ENCODE results near the gene PFKFB2. TPM values are rescaled to one million over a fixed set of nuclear protein-coding genes. Genes with fewer than 3 reads are reported as not detected.

Gene PFKFB2
- 4.4 to 7.1 TPM (median 5.2 TPM) in 5 replicates for total RNA-seq (2022; extraction: Qiagen RNA extraction; ENCODE audit: low read depth)

GRCh38 chr1:207052911-207053769 lies at the start of gene PFKFB2:
PFKFB2 (plus strand) TSS chr1:207053275; CDS start chr1:207054718, 1,443 bp downstream.

DNA sequence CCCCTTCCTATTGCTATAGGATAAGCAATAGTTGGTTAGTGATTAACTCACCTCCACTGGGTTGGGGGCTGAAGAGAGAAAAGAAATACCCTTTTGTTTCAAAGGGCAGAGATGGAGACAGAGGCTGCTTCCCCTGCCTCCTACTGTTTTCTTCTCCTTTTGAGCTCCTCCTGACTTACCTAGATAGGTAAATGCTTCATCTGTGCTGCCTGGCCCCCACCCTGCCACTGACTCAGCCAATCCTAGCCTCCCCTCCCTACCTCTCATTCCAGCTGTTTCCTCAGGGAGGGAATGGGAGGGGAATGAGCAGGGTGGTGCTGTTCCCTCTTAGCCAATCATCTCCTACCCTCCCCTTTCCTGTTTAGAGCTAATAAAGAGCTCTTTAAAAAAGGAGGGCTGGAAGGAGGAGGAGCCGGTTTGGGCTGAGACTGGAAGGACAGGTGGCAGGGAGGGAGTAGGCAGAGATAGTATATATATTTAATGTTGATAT lies 20.5 kb upstream of the PFKFB2 start, which contains the start of gene C1orf116:
Gene C1orf116 (minus strand): TSS at position 229 of the 490 bp plus-strand sequence. CDS start 5,158 bp downstream, outside the sequence.

GRCh38 chr1:207051191-207051943 lies 1.7 kb upstream of the PFKFB2 start, which contains the start of gene YOD1:
YOD1 (minus strand) TSS chr1:207051208; CDS start chr1:207051030, 178 bp downstream.

GRCh38 chr1:207088701-207089626 lies 35.9 kb downstream of the PFKFB2 start, which contains the start of gene C4BPB:
C4BPB (plus strand) TSS chr1:207088860; CDS start chr1:207089532, 672 bp downstream.

DNA sequence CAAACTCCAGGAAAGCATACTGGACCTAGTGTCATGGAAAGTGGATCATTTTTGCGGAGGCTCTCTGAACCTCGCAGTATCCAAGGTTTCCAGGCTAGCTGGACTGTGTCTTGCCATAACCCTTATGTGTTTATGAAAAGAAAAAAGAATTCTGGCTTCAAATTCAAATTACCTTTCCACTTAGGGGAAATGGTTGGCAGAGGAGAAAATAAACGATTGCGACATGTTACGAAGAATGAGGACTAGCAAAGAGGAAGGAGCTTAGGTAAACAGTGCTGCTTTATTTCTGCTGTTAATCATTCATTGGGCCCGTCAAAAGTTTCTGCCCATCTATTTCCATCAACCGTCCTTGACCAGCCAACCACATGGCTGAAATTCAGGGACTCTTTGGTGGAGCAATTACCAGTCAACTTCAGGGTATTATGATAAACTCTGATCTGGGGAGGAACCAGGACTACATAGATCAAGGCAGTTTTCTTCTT lies 50.9 kb downstream of the PFKFB2 start, which contains the start of gene C4BPA:
Gene C4BPA (plus strand): TSS at position 342 of the 482 bp plus-strand sequence. CDS start 8,793 bp downstream, outside the sequence.

Other genes with a start within 250 kb of the PFKFB2 start
- not detected in 5 replicates for gene IL20, start 187.7 kb upstream of the PFKFB2 start, total RNA-seq (2022; extraction: Qiagen RNA extraction; ENCODE audit: low read depth)
- gene IL24, start 155.8 kb upstream of the PFKFB2 start, total RNA-seq (2022; extraction: Qiagen RNA extraction; ENCODE audit: low read depth) = 0.24 to 0.57 TPM (median 0.40 TPM) in 4 of 5 replicates, not detected in the other
- gene FCMR, start 131.3 kb upstream of the PFKFB2 start, total RNA-seq (2022; extraction: Qiagen RNA extraction; ENCODE audit: low read depth) = 3.9 to 6.6 TPM (median 3.9 TPM) in 5 replicates
- gene PIGR, start 106.8 kb upstream of the PFKFB2 start, total RNA-seq (2022; extraction: Qiagen RNA extraction; ENCODE audit: low read depth) = not detected in 5 replicates
- gene FCAMR, start 82.8 kb upstream of the PFKFB2 start, total RNA-seq (2022; extraction: Qiagen RNA extraction; ENCODE audit: low read depth) = not detected in 5 replicates
- 2.6 to 3.5 TPM (median 2.9 TPM) in 5 replicates for gene C1orf116, start 20.5 kb upstream of the PFKFB2 start, total RNA-seq (2022; extraction: Qiagen RNA extraction; ENCODE audit: low read depth)
- gene YOD1, start 2.1 kb upstream of the PFKFB2 start, total RNA-seq (2022; extraction: Qiagen RNA extraction; ENCODE audit: low read depth) = 5.0 to 7.0 TPM (median 5.6 TPM) in 5 replicates
- 0.92 to 1.4 TPM (median 1.2 TPM) in 5 replicates for gene C4BPB, start 35.6 kb downstream of the PFKFB2 start, total RNA-seq (2022; extraction: Qiagen RNA extraction; ENCODE audit: low read depth)
- gene C4BPA, start 51.0 kb downstream of the PFKFB2 start, total RNA-seq (2022; extraction: Qiagen RNA extraction; ENCODE audit: low read depth) = 0.44 to 1.5 TPM (median 0.59 TPM) in 5 replicates

Measured in A549 treated with CpdA at 1 μM for 4 hours (cell line).